Hematopoietic multipotent progenitor cell treated with erythropoietin and hydrocortisone succinate and interleukin-3 and kit ligand, for 8 days (in vitro differentiated cells): ENCODE results near the gene TMEM37.

ENCODE experiments used
- DNase-seq: peaks from one replicate; pipeline ENCODE4 v3.0.0-alpha.2; 2015

The TMEM37 gene

GRCh38 chr2:119434664-119435063, 3.0 kb downstream of the TMEM37 start:
- DNase-seq: no peak

DNA sequence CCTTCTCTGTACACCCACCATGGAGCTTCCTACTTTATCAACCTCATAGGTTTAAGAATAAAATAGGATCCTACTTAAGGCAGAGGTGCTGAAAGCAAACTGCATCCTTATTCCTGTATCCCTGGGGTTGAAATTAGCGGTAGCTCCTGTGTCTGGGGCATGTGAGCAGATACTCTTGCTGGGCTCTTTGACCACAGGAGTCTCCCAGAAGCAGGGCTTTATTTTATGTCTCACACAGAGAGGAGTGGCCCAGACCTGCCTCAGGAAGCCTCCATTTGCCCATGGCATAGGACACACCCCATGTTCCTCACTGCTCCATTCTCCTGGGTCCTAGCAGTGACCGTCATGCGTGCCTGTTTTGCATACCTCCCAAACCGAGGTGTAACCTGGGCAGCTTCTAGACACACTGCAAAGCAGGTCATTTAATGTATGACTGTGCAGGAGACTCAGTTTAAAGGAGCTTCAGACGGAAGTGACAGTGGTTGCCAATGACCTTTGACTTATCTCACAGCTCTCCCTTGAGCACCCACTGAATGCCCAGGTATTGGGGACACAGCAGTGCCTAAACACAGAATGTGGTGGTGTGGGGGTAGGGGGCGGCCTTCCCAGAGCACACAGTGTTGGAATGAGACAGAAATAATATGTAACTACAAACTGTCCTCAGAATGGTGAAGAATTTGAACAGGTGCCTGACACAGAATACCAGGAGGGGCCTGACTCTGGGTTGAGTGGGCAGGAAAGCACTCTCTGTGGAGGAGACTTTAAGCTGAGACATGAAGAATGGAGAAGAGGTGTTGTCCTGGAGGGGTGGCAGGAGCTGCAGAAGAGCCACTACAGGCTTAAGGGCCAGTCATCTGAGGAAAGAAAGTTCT, 3.7 kb downstream of the TMEM37 start:
- DNase-seq: no peak

- no peak for DNase-seq
Measured at GRCh38 chr2:119435953-119436297, 4.3 kb downstream of the TMEM37 start.

DNA sequence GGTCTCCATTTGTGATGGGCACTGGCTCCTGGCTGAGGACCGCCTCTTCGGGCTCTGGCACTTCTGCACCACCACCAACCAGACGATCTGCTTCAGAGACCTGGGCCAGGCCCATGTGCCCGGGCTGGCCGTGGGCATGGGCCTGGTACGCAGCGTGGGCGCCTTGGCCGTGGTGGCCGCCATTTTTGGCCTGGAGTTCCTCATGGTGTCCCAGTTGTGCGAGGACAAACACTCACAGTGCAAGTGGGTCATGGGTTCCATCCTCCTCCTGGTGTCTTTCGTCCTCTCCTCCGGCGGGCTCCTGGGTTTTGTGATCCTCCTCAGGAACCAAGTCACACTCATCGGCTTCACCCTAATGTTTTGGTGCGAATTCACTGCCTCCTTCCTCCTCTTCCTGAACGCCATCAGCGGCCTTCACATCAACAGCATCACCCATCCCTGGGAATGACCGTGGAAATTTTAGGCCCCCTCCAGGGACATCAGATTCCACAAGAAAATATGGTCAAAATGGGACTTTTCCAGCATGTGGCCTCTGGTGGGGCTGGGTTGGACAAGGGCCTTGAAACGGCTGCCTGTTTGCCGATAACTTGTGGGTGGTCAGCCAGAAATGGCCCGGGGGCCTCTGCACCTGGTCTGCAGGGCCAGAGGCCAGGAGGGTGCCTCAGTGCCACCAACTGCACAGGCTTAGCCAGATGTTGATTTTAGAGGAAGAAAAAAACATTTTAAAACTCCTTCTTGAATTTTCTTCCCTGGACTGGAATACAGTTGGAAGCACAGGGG, 5.5 kb downstream of the TMEM37 start:
- DNase-seq: no peak

GRCh38 chr2:119438128-119438656, 6.5 kb downstream of the TMEM37 start:
- DNase-seq: no peak

DNA sequence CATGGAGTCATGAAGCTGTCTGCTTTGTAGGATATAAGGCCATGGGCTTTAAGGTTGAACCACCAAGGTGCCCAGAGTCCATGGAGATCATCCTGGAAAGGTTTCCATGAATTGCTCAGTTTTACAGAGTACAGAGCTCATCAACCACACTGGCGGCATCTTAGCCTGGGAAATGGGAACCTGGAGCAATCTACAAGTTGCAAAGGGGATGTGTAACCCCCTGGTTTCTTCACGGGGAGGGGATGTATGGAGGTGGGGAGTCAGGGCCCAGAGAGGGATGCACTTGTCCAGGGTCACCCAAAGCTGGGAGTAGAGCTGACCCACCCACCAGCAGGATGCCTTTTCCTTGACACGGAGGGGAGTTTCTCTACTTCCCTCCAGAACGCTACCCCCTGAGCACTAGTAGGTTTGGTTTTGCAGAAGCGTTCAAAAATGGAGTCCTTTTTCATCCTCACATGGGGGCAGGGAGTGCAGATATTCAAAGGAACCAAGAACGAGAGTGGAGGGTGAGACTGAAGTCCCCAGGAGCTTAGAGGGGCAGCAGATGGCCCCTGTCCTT, 7.2 kb downstream of the TMEM37 start:
- no peak for DNase-seq

DNA sequence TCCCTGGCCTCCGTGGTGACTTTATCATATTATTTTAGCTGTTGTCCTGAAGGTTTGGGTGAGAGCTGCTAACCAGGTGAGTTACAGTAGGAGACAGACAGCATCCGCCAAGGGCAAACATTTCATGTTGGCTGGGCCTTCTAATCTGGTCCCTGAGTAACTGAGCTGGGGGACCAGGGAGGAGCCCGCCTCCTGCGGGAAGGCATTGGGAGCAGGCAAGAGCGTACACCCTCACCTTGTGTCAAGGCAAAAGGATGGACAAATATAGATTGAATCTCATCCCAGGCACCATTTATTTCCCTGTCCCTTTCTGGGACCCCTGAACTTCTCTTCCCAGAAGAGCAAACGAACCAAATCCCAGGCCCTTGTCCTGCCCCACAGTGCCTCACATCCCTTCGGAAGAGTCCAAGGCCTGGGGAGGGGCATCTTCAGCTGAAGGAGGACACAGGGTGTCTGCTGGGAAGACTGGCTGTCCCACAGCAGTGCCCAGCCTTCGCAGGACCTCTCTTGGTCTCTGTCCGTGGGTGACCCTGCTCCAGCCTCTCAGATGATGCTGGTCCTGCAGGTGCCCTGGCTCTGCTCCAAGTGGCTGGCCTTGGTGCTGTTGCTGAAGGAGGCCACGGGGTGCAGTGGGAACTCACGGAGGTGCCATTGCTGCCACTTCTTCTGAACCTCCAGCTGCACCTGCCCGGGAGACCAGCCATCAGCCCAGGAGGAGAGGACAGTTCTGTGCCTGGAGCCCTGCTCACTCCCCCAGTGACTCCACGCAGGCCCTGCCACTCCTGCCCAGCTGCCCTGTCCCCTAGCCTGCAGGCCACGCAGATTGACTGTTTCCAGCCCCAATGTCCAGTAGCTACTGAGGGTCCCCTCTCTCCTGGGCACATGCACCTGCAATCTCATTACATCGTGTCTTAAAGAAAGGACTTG, 8.2 kb downstream of the TMEM37 start:
- DNase-seq: no peak

- no peak for DNase-seq
Measured at GRCh38 chr2:119440501-119440870, 8.8 kb downstream of the TMEM37 start.

DNA sequence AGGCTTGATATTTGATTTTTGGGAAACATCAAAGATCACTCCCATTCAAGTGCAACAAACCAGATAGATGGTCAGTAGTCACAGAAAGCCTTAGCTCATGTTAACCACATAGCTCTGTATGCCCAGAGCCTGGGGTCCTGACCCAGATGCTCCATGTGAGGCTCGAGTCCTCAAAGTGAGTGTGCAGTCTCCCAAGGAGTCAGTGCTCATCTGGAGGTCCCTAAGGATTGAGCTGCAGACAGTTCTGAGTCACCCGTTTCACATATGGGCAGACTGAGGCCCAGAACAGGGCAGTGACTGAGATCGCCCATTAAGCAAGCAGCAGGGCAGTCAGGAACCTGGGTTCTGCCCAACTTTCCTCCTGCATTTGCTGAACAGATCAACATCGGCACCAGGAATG, 9.2 kb downstream of the TMEM37 start:
- no peak for DNase-seq

- no peak for DNase-seq
Measured at GRCh38 chr2:119441376-119442225, 9.9 kb downstream of the TMEM37 start.

DNA sequence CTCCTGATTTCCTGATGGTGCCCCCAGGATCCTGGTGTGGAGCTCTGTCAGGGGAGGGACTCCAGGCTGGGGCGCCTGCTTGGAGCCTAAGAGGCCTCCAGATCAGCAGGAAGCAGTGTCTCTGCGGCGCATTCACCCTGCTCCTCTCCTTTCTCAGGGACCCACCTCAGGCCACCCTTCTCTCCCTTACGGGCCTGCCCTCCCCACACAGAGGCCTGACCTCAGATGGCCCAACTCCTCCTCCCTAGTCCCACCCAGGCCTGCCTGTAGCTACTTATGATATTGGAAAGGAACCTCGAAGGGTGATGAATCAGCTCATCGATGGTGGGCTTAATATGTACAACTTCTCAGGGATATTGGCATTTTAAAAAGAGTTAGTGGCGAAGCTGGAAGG, 10.6 kb downstream of the TMEM37 start:
- DNase-seq: no peak

- DNase-seq: no peak
Measured at GRCh38 chr2:119442850-119443249, 11.2 kb downstream of the TMEM37 start.

DNA sequence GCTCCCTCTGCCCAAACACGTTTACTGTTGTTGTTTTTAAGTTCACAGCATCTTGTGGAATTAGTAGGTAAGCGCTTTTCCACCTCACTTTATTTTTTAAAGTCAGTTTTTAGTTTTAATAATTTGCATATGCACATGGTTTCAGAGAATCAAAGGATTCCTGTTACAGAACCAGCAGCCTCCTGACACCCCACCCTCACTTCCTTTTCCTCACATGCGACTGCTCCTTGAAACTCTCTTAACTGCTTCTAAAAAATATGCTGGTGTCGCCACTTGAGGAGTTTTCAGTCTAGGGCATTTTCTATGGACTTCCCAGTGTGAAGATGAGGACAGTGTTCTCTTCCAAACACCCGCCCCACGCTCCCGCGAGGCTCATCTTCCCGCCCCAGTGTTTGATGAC, 14.4 kb downstream of the TMEM37 start:
- DNase-seq: no peak

- DNase-seq: no peak
Measured at GRCh38 chr2:119448427-119449141, 16.9 kb downstream of the TMEM37 start.

DNA sequence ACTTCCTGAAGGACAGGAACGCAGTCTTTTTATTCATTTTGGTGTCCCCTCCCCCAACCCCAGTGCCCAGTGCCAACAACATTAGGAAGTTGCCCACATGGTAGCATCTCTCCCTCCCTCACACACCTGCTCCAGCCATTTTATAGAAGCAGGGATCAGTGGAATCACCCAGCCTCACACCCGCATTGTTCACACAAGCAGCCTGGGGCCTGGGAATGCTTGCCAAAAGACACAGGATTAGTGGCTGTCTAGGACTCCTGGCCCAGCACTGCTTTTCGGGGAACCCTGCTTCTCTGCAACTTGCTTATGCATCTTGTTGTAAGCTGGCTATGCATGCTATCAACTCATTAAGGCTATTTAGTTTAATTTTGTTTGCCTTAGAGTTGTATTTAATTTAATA, 17.9 kb downstream of the TMEM37 start:
- DNase-seq: no peak

- DNase-seq: no peak
Measured at GRCh38 chr2:119451336-119452050, 19.8 kb downstream of the TMEM37 start.

DNA sequence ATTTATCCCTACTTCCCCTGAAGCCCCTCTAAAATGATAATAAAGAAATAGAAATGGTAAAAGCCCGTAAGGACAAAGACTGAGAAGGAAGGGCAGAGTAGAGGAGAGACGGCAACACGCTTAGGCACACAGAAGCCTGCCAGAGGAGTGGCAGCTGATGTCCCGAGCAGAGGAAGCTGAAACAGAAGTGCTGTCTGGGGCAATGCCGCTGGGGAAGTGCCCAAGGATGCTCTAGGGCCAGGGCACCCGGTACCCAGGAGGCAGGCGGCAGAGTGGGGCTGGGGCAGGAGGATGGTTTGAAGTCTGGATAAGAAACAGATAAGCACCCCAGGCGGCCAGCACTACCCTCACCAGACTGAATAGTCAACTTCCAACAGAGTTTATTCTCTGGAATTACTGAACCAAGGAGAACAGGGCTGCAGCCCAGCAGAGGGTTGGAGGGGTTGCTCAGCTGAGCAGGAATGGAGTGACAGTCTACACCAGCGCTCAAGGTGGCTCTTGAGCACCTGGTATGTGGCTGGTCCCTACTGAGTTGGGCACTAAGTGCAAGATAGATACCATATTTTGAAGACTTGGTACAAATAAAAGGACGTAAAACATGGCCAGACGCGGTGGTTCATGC, 22.4 kb downstream of the TMEM37 start:
- DNase-seq: no peak

- no peak for DNase-seq
Measured at GRCh38 chr2:119455066-119455718, 23.5 kb downstream of the TMEM37 start.

GRCh38 chr2:119460076-119460475, 28.4 kb downstream of the TMEM37 start:
- DNase-seq: no peak
